Breast epithelium (tissue), 3 donors: ENCODE results near the gene FMNL3.

Experiments used
- POLR2A ChIP-seq: fragments of 450-650 bp; IDR thresholded peaks from one replicate; pipeline ENCODE4 v1.6.1; 2016; ENCODE audit warnings: antibody characterized with exemption, mild to moderate bottlenecking, moderate library complexity
- TF ChIP-seq, protein P1 (sequence below), 3 donors: fragments of 450-650 bp; IDR thresholded peaks; one replicate each; pipeline ENCODE4 v1.5.1; 2016 to 2017; ENCODE audit warnings: antibody characterized with exemption in 3 of 3, mild to moderate bottlenecking in 3 of 3, moderate library complexity in 3 of 3

DNA sequence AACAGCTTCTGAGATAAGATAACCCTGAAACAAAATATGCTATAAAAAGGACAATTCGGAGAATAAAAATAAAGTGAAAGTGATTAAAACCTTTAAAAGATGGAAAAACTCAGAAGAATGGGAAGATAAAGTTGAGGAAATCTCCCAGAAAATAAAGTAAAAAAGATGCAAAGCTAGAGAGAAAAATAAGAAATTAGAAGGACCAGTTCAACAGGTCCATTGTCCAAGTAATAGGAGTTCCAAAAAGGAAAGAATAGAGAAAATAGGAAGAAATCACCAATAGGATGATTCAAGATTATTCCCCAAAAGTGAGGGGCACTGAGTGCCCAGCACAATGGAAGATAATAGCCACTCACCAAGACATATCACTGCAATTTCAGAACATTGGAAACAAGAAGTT, 88.6 kb downstream of the FMNL3 start:
- TF ChIP-seq, protein P1, sequence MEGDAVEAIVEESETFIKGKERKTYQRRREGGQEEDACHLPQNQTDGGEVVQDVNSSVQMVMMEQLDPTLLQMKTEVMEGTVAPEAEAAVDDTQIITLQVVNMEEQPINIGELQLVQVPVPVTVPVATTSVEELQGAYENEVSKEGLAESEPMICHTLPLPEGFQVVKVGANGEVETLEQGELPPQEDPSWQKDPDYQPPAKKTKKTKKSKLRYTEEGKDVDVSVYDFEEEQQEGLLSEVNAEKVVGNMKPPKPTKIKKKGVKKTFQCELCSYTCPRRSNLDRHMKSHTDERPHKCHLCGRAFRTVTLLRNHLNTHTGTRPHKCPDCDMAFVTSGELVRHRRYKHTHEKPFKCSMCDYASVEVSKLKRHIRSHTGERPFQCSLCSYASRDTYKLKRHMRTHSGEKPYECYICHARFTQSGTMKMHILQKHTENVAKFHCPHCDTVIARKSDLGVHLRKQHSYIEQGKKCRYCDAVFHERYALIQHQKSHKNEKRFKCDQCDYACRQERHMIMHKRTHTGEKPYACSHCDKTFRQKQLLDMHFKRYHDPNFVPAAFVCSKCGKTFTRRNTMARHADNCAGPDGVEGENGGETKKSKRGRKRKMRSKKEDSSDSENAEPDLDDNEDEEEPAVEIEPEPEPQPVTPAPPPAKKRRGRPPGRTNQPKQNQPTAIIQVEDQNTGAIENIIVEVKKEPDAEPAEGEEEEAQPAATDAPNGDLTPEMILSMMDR (IDR thresholded peaks at IDR 0.05) = no peak
- no peak for TF ChIP-seq POLR2A
